Adrenal gland (tissue), 5 donors: ENCODE data around the gene GRIN2D.

Experiments
- POLR2A ChIP-seq, 2 donors: fragments of 450-650 bp; IDR thresholded peaks; one replicate each; pipeline ENCODE4 v1.6.1; 2017; ENCODE audit warnings: antibody characterized with exemption in 2 of 2, mild to moderate bottlenecking in 2 of 2, moderate library complexity in 1 of 2
- TF ChIP-seq, protein P1 (sequence below), 6 experiments: fragments of 450-650 bp in 4 of 6; fragments of 200-600 bp in 2 of 6; sonication (generic) in 1 of 6; IDR thresholded peaks; 1 replicate in 5 of 6; 2 replicates in 1 of 6; pipeline versions ENCODE4 v1.5.1 to v1.8.0; 2016 to 2021; ENCODE audit warnings: antibody characterized with exemption in 6 of 6, mild to moderate bottlenecking in 2 of 6, moderate library complexity in 1 of 6
- donor health status: DM: no; HTN: no; CAD: no.

DNA sequence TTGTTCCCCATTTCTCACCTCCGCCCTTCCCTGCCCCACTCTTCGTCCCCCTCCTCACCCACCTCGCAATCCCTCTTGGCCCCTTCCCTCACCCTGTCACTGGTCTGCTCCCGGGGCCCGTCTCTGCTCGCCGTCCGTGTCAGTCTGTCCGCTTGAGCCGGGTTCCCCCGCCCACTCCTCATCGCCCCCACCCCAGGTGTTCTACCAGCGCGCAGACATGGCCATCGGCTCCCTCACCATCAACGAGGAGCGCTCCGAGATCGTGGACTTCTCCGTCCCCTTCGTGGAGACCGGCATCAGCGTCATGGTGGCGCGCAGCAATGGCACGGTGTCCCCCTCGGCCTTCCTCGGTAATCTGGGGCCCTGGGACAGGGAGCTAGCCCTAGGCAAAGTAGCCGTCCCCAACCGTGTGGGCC lies 22.3 kb downstream of the GRIN2D start:
- TF ChIP-seq, protein P1, sequence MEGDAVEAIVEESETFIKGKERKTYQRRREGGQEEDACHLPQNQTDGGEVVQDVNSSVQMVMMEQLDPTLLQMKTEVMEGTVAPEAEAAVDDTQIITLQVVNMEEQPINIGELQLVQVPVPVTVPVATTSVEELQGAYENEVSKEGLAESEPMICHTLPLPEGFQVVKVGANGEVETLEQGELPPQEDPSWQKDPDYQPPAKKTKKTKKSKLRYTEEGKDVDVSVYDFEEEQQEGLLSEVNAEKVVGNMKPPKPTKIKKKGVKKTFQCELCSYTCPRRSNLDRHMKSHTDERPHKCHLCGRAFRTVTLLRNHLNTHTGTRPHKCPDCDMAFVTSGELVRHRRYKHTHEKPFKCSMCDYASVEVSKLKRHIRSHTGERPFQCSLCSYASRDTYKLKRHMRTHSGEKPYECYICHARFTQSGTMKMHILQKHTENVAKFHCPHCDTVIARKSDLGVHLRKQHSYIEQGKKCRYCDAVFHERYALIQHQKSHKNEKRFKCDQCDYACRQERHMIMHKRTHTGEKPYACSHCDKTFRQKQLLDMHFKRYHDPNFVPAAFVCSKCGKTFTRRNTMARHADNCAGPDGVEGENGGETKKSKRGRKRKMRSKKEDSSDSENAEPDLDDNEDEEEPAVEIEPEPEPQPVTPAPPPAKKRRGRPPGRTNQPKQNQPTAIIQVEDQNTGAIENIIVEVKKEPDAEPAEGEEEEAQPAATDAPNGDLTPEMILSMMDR (IDR thresholded peaks at IDR 0.05): no peak
- TF ChIP-seq POLR2A (IDR thresholded peaks at IDR 0.05): no peak
